HFFc6 (cell line): ENCODE measurements around the gene TMEM59. TPM values are rescaled to one million over a fixed set of nuclear protein-coding genes. Genes with fewer than 3 reads are reported as not detected.
"Not testable (repeated sequence)": the region's sequence is repeated elsewhere in the genome, so short reads cannot be mapped to it uniquely, and the experiment has no call there.

Source experiments
- DNase-seq: peaks from one replicate; pipeline ENCODE4 v3.0.0-alpha.2; 2018
- H3K27ac Mint-ChIP-seq: 2 replicates; pipeline ENCODE4 v1.8.0; 2020; ENCODE audit warnings: mild to moderate bottlenecking, mixed read lengths
- H3K27me3 Mint-ChIP-seq: 2 replicates; pipeline ENCODE4 v1.8.0; 2021; ENCODE audit warnings: mild to moderate bottlenecking, moderate library complexity, mixed read lengths; ENCODE audit not compliant: insufficient read depth
- H3K36me3 Mint-ChIP-seq: 2 replicates; pipeline ENCODE4 v1.8.0; 2021; ENCODE audit warnings: low read depth, mixed read lengths
- H3K4me1 Mint-ChIP-seq: 2 replicates; pipeline ENCODE4 v1.8.0; 2020; ENCODE audit warnings: low read depth, mixed read lengths
- H3K4me3 Mint-ChIP-seq: 2 replicates; pipeline ENCODE4 v1.8.0; 2020; ENCODE audit warnings: mild to moderate bottlenecking, moderate library complexity, mixed read lengths
- H3K9me3 Mint-ChIP-seq: 2 replicates; pipeline ENCODE4 v1.8.0; 2020; ENCODE audit warnings: mild to moderate bottlenecking, mixed read lengths
- CTCF ChIP-seq: fragments of 200-600 bp; sonication (generic); IDR thresholded peaks from 2 replicates; pipeline ENCODE4 v1.5.0; 2021; ENCODE audit warnings: antibody characterized with exemption, mild to moderate bottlenecking
- total RNA-seq, 6 experiments: library from RNA; stranded (reverse); fragmentation: NEBNext Ultra II Directional; extraction: Animal tissue kit (Norgen Biotek cat#: 25700); gene quantifications; 2 replicates in 1 of 6; 3 replicates in 5 of 6; pipeline ENCODE4 v1.2.3, GENCODE V29; 2021

The TMEM59 gene
- total RNA-seq, 6 experiments from 2014 or later: 282 to 460 (median 348) TPM

- no peak for TF ChIP-seq CTCF
- Mint-ChIP-seq H3K4me1 (no peaks in the 10 kb centered on the region), H3K9me3 (no peaks in the 10 kb centered on the region), H3K4me3 (no peak overlapping the region), H3K36me3 (no peaks in the 10 kb centered on the region), H3K27me3 (peaks cover 44% of the 10 kb centered on the region), H3K27ac (no peak overlapping the region)
- DNase-seq: no peak
Measured at GRCh38 chr1:54008876-54009275, 44.1 kb downstream of the TMEM59 start.

- Mint-ChIP-seq H3K9me3 (peaks cover 6% of the 10 kb centered on the region), H3K27ac (no peak overlapping the region), H3K4me3 (no peak overlapping the region), H3K4me1 (no peaks in the 10 kb centered on the region), H3K27me3 (peaks cover 42% of the 10 kb centered on the region), H3K36me3 (no peaks in the 10 kb centered on the region)
- TF ChIP-seq CTCF: no peak
- DNase-seq: no peak
Measured at GRCh38 chr1:54007613-54008012, 45.4 kb downstream of the TMEM59 start.

- Mint-ChIP-seq H3K36me3 (no peaks in the 10 kb centered on the region), H3K4me1 (no peaks in the 10 kb centered on the region), H3K9me3 (peaks cover 6% of the 10 kb centered on the region), H3K27me3 (peaks cover 39% of the 10 kb centered on the region), H3K27ac (no peak overlapping the region), H3K4me3 (no peak overlapping the region)
- no peak for TF ChIP-seq CTCF
- no peak for DNase-seq
Measured at GRCh38 chr1:54006508-54006907, 46.5 kb downstream of the TMEM59 start.

- Mint-ChIP-seq H3K4me1 (no peaks in the 10 kb centered on the region), H3K27me3 (peaks cover 33% of the 10 kb centered on the region), H3K4me3 (no peak overlapping the region), H3K36me3 (no peaks in the 10 kb centered on the region), H3K9me3 (peaks cover 6% of the 10 kb centered on the region), H3K27ac (no peak overlapping the region)
- DNase-seq: no peak
- no peak for TF ChIP-seq CTCF
Measured at GRCh38 chr1:54004481-54005049, 48.4 kb downstream of the TMEM59 start.

GRCh38 chr1:54003750-54004480 is 49.1 kb downstream of the TMEM59 start:
- not testable (repeated sequence) for H3K4me3 Mint-ChIP-seq, DNase-seq, H3K9me3 Mint-ChIP-seq, H3K36me3 Mint-ChIP-seq, H3K27ac Mint-ChIP-seq, H3K4me1 Mint-ChIP-seq
- peaks cover 28% of the 10 kb centered on the region for H3K27me3 Mint-ChIP-seq

GRCh38 chr1:54003249-54003646 is 49.8 kb downstream of the TMEM59 start:
- H3K4me3 Mint-ChIP-seq: no peak overlapping the region
- peaks cover 6% of the 10 kb centered on the region for H3K9me3 Mint-ChIP-seq
- no peak for TF ChIP-seq CTCF
- H3K27ac Mint-ChIP-seq: no peak overlapping the region
- no peak for DNase-seq
- H3K4me1 Mint-ChIP-seq: no peaks in the 10 kb centered on the region
- H3K36me3 Mint-ChIP-seq: no peaks in the 10 kb centered on the region
- H3K27me3 Mint-ChIP-seq: peaks cover 24% of the 10 kb centered on the region
